Measurements from ENCODE around the gene NUP214. TPM values are rescaled to one million over a fixed set of nuclear protein-coding genes. Genes with fewer than 3 reads are reported as not detected.

The NUP214 gene
- total and polyA plus RNA-seq, 7 donors, result 11.8 to 28.1 (median 20.1) TPM

GRCh38 chr9:131236161-131236560 is 110.8 kb downstream of the NUP214 start:
- Histone ChIP-seq H3K9me3 (no peaks in the 10 kb centered on the region), H3K36me3 (ENCODE audit: insufficient read depth in 1 of 2, low read depth in 1 of 2) (peaks cover 5 to 34% of the 10 kb centered on the region in 2 donors), H3K27me3 (ENCODE audit: insufficient read depth in 3 of 3, low read length in 2 of 3) (no peaks in the 10 kb centered on the region), H3K4me3 (no peak overlapping the region), H3K4me1 (peaks cover 27% of the 10 kb centered on the region), H3K27ac (no peak overlapping the region)
- ATAC-seq, result no peak
- 89 to 95% (median 91%) methylated on average over 8 of the region's 8 CpGs for WGBS, 3 donors
- intact Hi-C loops (cut with DNase I), result loop anchor here in 1 of 2 donors (5.0 kb wide), 1 partner anchor 101 kb away; no protein-coding TSS in a partner anchor
- DNase-seq, result no peak
- TF ChIP-seq CTCF (IDR thresholded peaks at IDR 0.05), result no peak

GRCh38 chr9:131236761-131237160 is 111.4 kb downstream of the NUP214 start:
- H3K9me3 ChIP-seq, result no peaks in the 10 kb centered on the region
- no peak for ATAC-seq
- H3K27ac ChIP-seq, result no peak overlapping the region
- intact Hi-C loops (cut with DNase I), result loop anchor here in 1 of 2 donors (5.0 kb wide), 1 partner anchor 101 kb away; no protein-coding TSS in a partner anchor
- no peak overlapping the region for H3K4me3 ChIP-seq
- peaks cover 5 to 28% of the 10 kb centered on the region in 2 donors for H3K36me3 ChIP-seq (ENCODE audit: insufficient read depth in 1 of 2, low read depth in 1 of 2)
- TF ChIP-seq CTCF (IDR thresholded peaks at IDR 0.05), result no peak
- 70 to 88% (median 76%) methylated on average over 5 of the region's 5 CpGs for WGBS, 3 donors
- H3K4me1 ChIP-seq, result peaks cover 27% of the 10 kb centered on the region
- DNase-seq, result no peak
- no peaks in the 10 kb centered on the region for H3K27me3 ChIP-seq (ENCODE audit: insufficient read depth in 3 of 3, low read length in 2 of 3)

GRCh38 chr9:131237291-131237690 is 111.9 kb downstream of the NUP214 start:
- H3K27me3 ChIP-seq (ENCODE audit: insufficient read depth in 3 of 3, low read length in 2 of 3), result no peaks in the 10 kb centered on the region
- DNase-seq (no peak), ATAC-seq (no peak)
- no peaks in the 10 kb centered on the region for H3K9me3 ChIP-seq
- peaks cover 27% of the 10 kb centered on the region for H3K4me1 ChIP-seq
- H3K36me3 ChIP-seq (ENCODE audit: insufficient read depth in 1 of 2, low read depth in 1 of 2), result peaks cover 5 to 22% of the 10 kb centered on the region in 2 donors
- H3K4me3 ChIP-seq, result no peak overlapping the region
- no peak for TF ChIP-seq CTCF (IDR thresholded peaks at IDR 0.05)
- intact Hi-C loops (cut with DNase I), result loop anchor here in 1 of 2 donors (5.0 kb wide), 1 partner anchor 100 kb away; no protein-coding TSS in a partner anchor
- peak overlapping the region; percentile 66 for H3K27ac ChIP-seq
- WGBS, 3 donors, result 23 to 30% (median 29%) methylated on average over 7 of the region's 7 CpGs

- Histone ChIP-seq H3K27ac (peak overlapping the region; percentile 66), H3K27me3 (ENCODE audit: insufficient read depth in 3 of 3, low read length in 2 of 3) (no peaks in the 10 kb centered on the region), H3K9me3 (peaks cover 2% of the 10 kb centered on the region), H3K4me3 (peak overlapping the region; percentile 15), H3K4me1 (peaks cover 27% of the 10 kb centered on the region), H3K36me3 (ENCODE audit: insufficient read depth in 1 of 2, low read depth in 1 of 2) (peaks cover 5 to 17% of the 10 kb centered on the region in 2 donors)
- TF ChIP-seq CTCF (IDR thresholded peaks at IDR 0.05), result no peak
- intact Hi-C loops (cut with DNase I), result loop anchor here in 1 of 2 donors (5.0 kb wide), 1 partner anchor 99 kb away; no protein-coding TSS in a partner anchor
- 18 to 27% (median 19%) methylated on average over 11 of the region's 11 CpGs for WGBS, 3 donors
- peak; percentile 66 to 75 (median 72) for ATAC-seq
- DNase-seq, result peak; percentile 59 to 82
Measured at GRCh38 chr9:131237931-131238401, 112.6 kb downstream of the NUP214 start.
